Measurements from ENCODE around the gene TNFRSF8.

- TF ChIP-seq CTCF (IDR thresholded peaks at IDR 0.05; ENCODE audit: low read depth, low read length, poor library complexity, severe bottlenecking), result no peak
- TF ChIP-seq EZH2phosphoT487 (IDR thresholded peaks at IDR 0.05; ENCODE audit: borderline replicate concordance, low read length), result no peak
These were observed 34.9 kb upstream of the TNFRSF8 start for GRCh38 chr1:12028248-12028647.
